Common myeloid progenitor, CD34-positive (primary cell): Measurements from ENCODE around the gene MAD2L2.

Experiments
- CTCF ChIA-PET: fragments of 350-600 bp; sonication (Branson Sonifier 250); formaldehyde crosslinking; loops from one replicate; lab custom pipeline; 2021; ENCODE audit warnings: antibody characterized with exemption; lab: Charles Lee
- POLR2A ChIA-PET: fragments of 350-600 bp; sonication (Branson Sonifier 250); formaldehyde crosslinking; loops from one replicate; lab custom pipeline; 2021; ENCODE audit warnings: antibody characterized with exemption; lab: Charles Lee
- DNase-seq, 3 donors: peaks; one replicate each; pipeline versions ENCODE4 v3.0.0 to v3.0.0-alpha.2; 2013
- H3K27ac ChIP-seq, 2 experiments: 1 replicate in 1 of 2; 2 replicates in 1 of 2; pipeline ENCODE4 v1.7.0; 2013; ENCODE audit warnings: inconsistent platforms in 2 of 2, low read length in 2 of 2, mild to moderate bottlenecking in 2 of 2, low read depth in 1 of 2, moderate library complexity in 1 of 2; ENCODE audit not compliant: severe bottlenecking in 2 of 2, insufficient read depth in 1 of 2, poor library complexity in 1 of 2
- H3K27me3 ChIP-seq, 5 experiments: replicated peaks in 2 of 5; 1 replicate in 3 of 5; 2 replicates in 2 of 5; pipeline versions ENCODE4 v1.6.1 to v1.7.0; 2013; ENCODE audit warnings: low read length in 4 of 5, mild to moderate bottlenecking in 2 of 5, moderate library complexity in 2 of 5, inconsistent platforms in 1 of 5; ENCODE audit not compliant: insufficient read depth in 5 of 5, control insufficient read depth in 4 of 5
- H3K36me3 ChIP-seq, 4 experiments: 1 replicate in 2 of 4; 2 replicates in 2 of 4; pipeline versions ENCODE4 v1.6.1 to v1.7.0; 2013; ENCODE audit warnings: low read length in 3 of 4, control low read depth in 1 of 4, mild to moderate bottlenecking in 1 of 4; ENCODE audit not compliant: control insufficient read depth in 4 of 4, insufficient read depth in 4 of 4
- H3K4me1 ChIP-seq, 4 experiments: 1 replicate in 3 of 4; 2 replicates in 1 of 4; pipeline versions ENCODE4 v1.6.1 to v1.7.1; 2013; ENCODE audit warnings: low read length in 3 of 4, mild to moderate bottlenecking in 3 of 4, control low read depth in 1 of 4, inconsistent platforms in 1 of 4, moderate library complexity in 1 of 4; ENCODE audit not compliant: control insufficient read depth in 4 of 4, insufficient read depth in 4 of 4; ENCODE audit errors: control extremely low read depth in 1 of 4
- H3K4me3 ChIP-seq, 7 experiments: 1 replicate in 4 of 7; 2 replicates in 3 of 7; pipeline versions ENCODE4 v1.5.1 to v1.7.0; 2013; ENCODE audit warnings: mild to moderate bottlenecking in 7 of 7, low read length in 6 of 7, moderate library complexity in 6 of 7, inconsistent platforms in 2 of 7, low read depth in 2 of 7, control low read depth in 1 of 7; ENCODE audit not compliant: insufficient read depth in 4 of 7, control insufficient read depth in 1 of 7; ENCODE audit errors: extremely low read depth in 1 of 7
- H3K9me3 ChIP-seq, 5 experiments: 1 replicate in 4 of 5; 2 replicates in 1 of 5; pipeline versions ENCODE4 v1.6.1 to v1.7.1; 2013; ENCODE audit warnings: low read length in 4 of 5, mild to moderate bottlenecking in 2 of 5, inconsistent platforms in 1 of 5, low read depth in 1 of 5, moderate library complexity in 1 of 5; ENCODE audit not compliant: control insufficient read depth in 4 of 5, insufficient read depth in 2 of 5; ENCODE audit errors: control extremely low read depth in 1 of 5
- WGBS: methylation state at CpG from one replicate; pipeline ENCODE4 v1.1.5; 2013; ENCODE audit not compliant: insufficient coverage; 5-methylcytosine and 5-hydroxymethylcytosine counted together

MAD2L2 gene

DNA sequence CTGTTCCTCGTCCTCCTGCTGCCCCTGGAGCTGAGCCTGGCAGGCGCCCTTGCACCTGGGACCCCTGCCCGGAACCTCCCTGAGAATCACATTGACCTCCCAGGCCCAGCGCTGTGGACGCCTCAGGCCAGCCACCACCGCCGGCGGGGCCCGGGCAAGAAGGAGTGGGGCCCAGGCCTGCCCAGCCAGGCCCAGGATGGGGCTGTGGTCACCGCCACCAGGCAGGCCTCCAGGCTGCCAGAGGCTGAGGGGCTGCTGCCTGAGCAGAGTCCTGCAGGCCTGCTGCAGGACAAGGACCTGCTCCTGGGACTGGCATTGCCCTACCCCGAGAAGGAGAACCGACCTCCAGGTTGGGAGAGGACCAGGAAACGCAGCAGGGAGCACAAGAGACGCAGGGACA, 25.3 kb upstream of the MAD2L2 start:
- Histone ChIP-seq H3K9me3 (no peaks in the 10 kb centered on the region), H3K27ac (no peak overlapping the region), H3K4me1 (peaks cover 0 to 7% (median 1%) of the 10 kb centered on the region in 4 experiments), H3K4me3 (no peak overlapping the region), H3K36me3 (no peaks in the 10 kb centered on the region), H3K27me3 (peaks cover 0 to 35% (median 21%) of the 10 kb centered on the region in 5 experiments)
- 96% methylated on average over 13 of the region's 14 CpGs for WGBS
- CTCF ChIA-PET = interaction anchor here (0.7 to 5.2 kb wide), 4 partner anchors 14 to 24 kb away, joined by 3 to 24 read pairs (median 6); no protein-coding TSS in a partner anchor
- no peak for DNase-seq
- POLR2A ChIA-PET = no interaction called here

GRCh38 chr1:11705596-11705995, 24.6 kb upstream of the MAD2L2 start:
- Histone ChIP-seq H3K27me3 (peaks cover 0 to 42% (median 25%) of the 10 kb centered on the region in 5 experiments), H3K4me3 (no peak overlapping the region), H3K4me1 (peaks cover 0 to 8% (median 1%) of the 10 kb centered on the region in 4 experiments), H3K27ac (no peak overlapping the region), H3K36me3 (no peaks in the 10 kb centered on the region), H3K9me3 (no peaks in the 10 kb centered on the region)
- CTCF ChIA-PET = interaction anchor here (0.7 to 2.2 kb wide), 5 partner anchors 9 to 43 kb away, joined by 3 to 7 read pairs (median 3); no protein-coding TSS in a partner anchor
- no peak for DNase-seq
- POLR2A ChIA-PET = no interaction called here
- WGBS = 100% methylated on average over 8 of the region's 9 CpGs

GRCh38 chr1:11704691-11705475, 23.9 kb upstream of the MAD2L2 start:
- CTCF ChIA-PET = interaction anchor here (0.9 to 2.2 kb wide), 4 partner anchors 10 to 57 kb away, joined by 3 to 7 read pairs (median 4); no protein-coding TSS in a partner anchor
- H3K4me3 ChIP-seq = no peak overlapping the region
- H3K27ac ChIP-seq = no peak overlapping the region
- H3K4me1 ChIP-seq = peaks cover 0 to 8% (median 1%) of the 10 kb centered on the region in 4 experiments
- no peaks in the 10 kb centered on the region for H3K9me3 ChIP-seq
- DNase-seq = no peak
- POLR2A ChIA-PET = no interaction called here
- H3K36me3 ChIP-seq = no peaks in the 10 kb centered on the region
- peaks cover 0 to 47% (median 30%) of the 10 kb centered on the region in 5 experiments for H3K27me3 ChIP-seq
- 63% methylated on average over 17 of the region's 22 CpGs for WGBS

DNA sequence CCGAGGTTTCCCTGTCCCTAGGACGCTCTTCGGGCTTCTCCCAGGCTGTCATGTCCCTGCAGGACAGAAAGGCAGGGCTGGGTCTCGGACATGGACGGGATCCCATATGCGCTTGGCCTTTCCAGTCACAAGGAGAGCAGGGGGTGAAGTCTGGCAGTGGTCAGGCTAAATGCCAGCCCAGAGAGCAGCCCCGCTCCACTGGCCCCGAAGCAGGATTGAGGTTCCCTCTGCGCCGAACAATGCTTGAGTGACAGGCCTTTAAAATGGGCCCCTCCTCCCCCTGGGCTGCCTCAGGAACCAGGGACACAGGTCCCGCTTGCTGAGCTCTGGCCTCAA, 23.2 kb upstream of the MAD2L2 start:
- no peaks in the 10 kb centered on the region for H3K9me3 ChIP-seq
- H3K27ac ChIP-seq = no peak overlapping the region
- no peak for DNase-seq
- 63% methylated on average over 10 of the region's 11 CpGs for WGBS
- peaks cover 0 to 8% (median 1%) of the 10 kb centered on the region in 4 experiments for H3K4me1 ChIP-seq
- ChIA-PET CTCF (interaction anchor here (1.0 to 2.2 kb wide), 4 partner anchors 10 to 56 kb away, joined by 3 to 7 read pairs (median 4); partner anchors contain the start of gene FBXO6), POLR2A (no interaction called here)
- H3K4me3 ChIP-seq = no peak overlapping the region
- H3K36me3 ChIP-seq = no peaks in the 10 kb centered on the region
- H3K27me3 ChIP-seq = peaks cover 0 to 47% (median 27%) of the 10 kb centered on the region in 5 experiments

- Histone ChIP-seq H3K4me3 (no peak overlapping the region), H3K36me3 (no peaks in the 10 kb centered on the region), H3K4me1 (peaks cover 0 to 8% (median 1%) of the 10 kb centered on the region in 4 experiments), H3K27ac (no peak overlapping the region), H3K9me3 (no peaks in the 10 kb centered on the region), H3K27me3 (peaks cover 0 to 47% (median 27%) of the 10 kb centered on the region in 5 experiments)
- ChIA-PET CTCF (interaction anchor here (1.0 to 2.2 kb wide), 3 partner anchors 10 to 40 kb away, joined by 3 to 7 read pairs (median 4); partner anchors contain the start of gene FBXO6), POLR2A (no interaction called here)
- 64% methylated on average over 7 of the region's 8 CpGs for WGBS
- DNase-seq = no peak
Observed at GRCh38 chr1:11703357-11704193, 22.6 kb upstream of the MAD2L2 start.

GRCh38 chr1:11701981-11702803, 21.2 kb upstream of the MAD2L2 start:
- POLR2A ChIA-PET = no interaction called here
- Histone ChIP-seq H3K9me3 (no peaks in the 10 kb centered on the region), H3K27ac (no peak overlapping the region), H3K36me3 (no peaks in the 10 kb centered on the region), H3K4me3 (no peak overlapping the region), H3K27me3 (peaks cover 0 to 51% (median 28%) of the 10 kb centered on the region in 5 experiments), H3K4me1 (peaks cover 0 to 4% (median 0%) of the 10 kb centered on the region in 4 experiments)
- CTCF ChIA-PET = no interaction called here
- WGBS = 83% methylated on average over 13 of the region's 15 CpGs
- DNase-seq = no peak
